Stimulated activated naive CD8-positive, alpha-beta T cell treated with anti-CD3 and anti-CD28 coated beads, Interleukin-15, Interleukin-2, amounts not matched to agents 100 U/mL and 50 U/mL, for 24 hours (primary cell): ENCODE data around the gene UBAP1.
"Not testable (repeated sequence)": the region's sequence is repeated elsewhere in the genome, so short reads cannot be mapped to it uniquely, and the experiment has no call there.

Experiments
- ATAC-seq: fragments of 150-1000 bp; cut with Tn5 transposase; one replicate; pipeline ENCODE4 v1.10.0; 2021
- DNase-seq: peaks from one replicate; pipeline ENCODE4 v3.0.0; 2021

The UBAP1 gene

GRCh38 chr9:34179213-34180136 is 632 bp downstream of the UBAP1 start:
- peak; percentile 6 for ATAC-seq
- DNase-seq: no peak

DNA sequence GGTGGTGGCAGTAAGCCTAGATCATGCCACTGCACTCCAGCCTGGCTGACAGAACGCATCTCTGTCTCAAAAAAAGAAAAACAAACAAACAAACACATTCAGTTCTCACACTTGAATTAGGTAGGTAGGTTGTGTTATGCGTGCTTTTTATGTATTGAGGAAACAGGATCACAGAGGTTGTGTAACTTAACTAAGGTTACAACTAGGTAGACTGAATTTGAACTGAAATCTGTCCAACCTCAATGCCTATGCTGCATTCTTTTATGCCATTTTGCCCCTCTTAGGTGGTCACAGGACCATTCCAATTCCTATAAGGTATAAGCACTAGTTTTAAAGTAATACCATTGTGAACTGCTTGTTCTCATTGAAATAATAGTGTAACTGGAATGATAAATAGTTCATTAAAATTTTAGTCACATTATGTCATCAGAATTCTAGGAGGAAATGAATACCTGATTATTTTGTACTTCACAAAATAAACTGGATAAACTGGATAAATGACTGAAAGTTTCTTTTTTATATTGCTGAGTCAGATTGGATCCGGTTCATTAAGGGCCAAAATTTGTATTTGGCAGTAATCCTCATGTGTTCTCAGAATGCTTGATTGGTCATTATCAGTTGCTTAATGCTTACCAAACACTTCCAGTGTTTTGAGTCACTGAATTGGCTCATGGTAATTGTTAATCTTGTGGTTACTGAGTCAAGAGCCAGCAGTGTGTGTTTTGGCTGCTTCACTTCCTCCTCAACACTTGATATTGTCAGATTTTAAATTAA is 7.1 kb downstream of the UBAP1 start:
- ATAC-seq (peak; percentile 99), DNase-seq (no peak)

DNA sequence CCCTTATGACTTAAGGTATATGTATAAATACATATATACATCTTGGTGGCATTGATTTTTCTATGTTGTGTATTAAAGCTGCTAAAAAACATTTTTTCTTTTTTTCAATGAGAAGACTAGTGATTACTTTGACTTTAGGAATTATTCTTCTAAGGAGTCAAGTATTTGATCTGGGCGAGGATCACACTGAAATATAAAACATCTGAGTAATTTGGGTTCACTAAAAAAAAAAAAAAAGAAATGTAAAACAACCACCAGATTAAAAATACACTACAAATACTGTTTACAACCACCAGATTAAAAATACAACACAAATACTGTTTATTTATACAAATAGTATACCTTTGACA is 9.0 kb downstream of the UBAP1 start:
- DNase-seq: no peak
- no peak for ATAC-seq

GRCh38 chr9:34190996-34191892 is 12.4 kb downstream of the UBAP1 start:
- ATAC-seq (no peak), DNase-seq (no peak)

DNA sequence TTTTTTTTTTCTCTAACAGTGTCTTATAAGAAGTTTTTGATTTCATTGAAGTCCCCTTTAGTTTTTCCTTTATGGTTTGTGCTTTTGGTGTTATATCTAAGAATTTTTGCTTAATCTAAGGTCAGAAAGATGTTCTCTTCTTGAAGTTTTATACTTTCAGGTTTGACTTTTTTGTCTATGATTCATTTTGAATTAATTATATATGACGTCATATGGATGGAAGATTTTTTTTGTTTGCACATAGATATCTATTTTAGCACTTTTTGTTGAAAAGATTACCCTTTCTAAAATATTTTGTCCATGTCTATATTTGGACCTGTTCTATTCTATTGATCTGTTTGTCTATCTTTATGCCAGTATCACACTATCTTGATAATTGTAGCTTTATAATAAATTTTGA is 16.3 kb downstream of the UBAP1 start:
- no peak for ATAC-seq
- no peak for DNase-seq

DNA sequence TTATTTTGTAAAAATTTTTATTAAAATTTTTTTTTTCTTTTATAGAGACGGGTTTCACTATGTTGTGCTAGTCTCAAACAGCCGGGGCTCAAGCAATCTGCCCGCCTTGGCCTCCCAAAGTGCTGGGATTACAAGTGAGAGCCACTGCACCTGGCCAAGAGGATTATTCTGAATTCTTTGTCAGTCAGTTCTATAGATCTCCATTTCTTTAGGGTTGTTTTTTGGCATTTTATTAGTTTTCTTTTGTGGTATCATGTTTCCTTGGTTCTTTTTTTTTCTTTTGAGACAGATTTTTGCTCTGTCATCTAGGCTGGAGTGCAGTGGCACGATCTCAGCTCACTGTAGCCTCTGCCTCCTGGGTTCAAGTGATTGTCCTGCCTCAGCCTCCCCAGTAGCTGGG is 18.4 kb downstream of the UBAP1 start:
- ATAC-seq, DNase-seq: not testable (repeated sequence)

- DNase-seq: no peak
- ATAC-seq: no peak
Observed at GRCh38 chr9:34197756-34198711, 19.2 kb downstream of the UBAP1 start.

DNA sequence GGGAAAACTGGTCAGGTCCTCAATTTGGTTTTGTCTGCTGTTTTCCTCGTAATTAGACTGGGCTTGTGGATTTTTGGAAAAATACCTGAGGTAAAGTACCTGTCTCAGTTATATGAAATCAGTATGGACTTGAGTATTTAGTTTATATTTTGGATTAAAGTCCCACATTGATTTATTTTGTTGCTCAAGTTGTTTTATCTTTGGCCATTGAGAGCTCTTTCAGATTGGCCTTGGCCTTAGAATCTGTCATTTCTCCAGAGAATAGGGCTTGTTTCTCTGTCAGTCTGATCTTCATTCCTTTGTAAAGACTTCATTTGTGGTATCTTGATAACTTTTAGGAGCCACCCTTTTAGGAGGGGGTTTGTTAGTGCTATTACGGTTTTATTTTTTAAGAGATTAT is 21.2 kb downstream of the UBAP1 start:
- no peak for ATAC-seq

DNA sequence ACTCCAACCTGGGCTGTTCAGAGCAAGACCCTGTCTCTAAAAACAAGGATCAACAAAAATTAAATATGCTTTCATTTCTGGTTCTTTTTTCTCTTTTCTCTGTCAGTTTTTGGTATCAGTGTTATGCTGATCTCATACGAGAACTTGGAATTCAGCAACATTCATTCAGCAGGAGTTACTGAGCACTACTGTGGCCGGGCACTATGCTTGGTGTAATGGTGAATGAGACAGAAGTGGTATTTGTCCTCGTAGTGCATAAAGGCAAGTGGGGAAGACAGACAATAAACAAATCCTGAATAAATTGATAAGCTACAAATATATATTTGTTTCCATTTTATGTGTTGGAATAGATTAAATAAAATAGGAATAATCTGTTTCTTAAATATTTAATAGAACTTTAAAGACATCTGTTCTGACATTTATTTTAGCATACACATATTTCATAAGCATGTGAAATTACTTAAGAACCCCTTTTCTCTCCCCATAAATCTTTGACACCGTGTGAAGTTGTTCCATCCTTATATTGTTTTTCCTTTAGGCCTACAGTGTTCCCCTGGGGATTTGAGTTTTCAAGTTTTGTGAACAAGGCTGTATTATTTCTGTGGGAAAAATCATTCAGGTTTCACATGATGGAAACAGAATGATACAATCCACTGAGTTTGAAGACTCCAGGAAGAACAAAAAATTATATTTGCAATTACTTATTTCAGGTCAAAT is 24.6 kb downstream of the UBAP1 start:
- DNase-seq: no peak
- no peak for ATAC-seq

More for the DNA sequence above, 21.2 kb downstream of the UBAP1 start:
- DNase-seq: no peak

GRCh38 chr9:34203992-34204635 is 25.3 kb downstream of the UBAP1 start:
- no peak for DNase-seq

DNA sequence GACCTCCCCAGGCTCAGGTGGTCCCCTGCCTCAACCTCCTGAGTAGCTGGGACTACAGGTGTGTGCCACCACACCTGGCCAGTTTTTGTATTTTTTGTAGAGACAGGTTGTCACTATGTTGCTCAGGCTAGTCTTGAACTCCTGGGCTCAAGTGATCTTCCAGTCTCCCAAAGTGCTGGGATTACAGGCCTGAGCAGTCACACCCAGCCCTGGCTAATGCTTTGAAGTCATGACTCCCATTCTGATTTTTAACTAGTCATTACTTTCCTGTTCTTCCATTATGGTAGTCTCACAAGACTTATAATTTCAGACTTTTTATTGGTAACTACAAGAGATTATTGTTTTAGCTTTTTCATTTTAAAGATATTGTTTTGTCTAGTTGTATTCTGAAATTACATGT is 26.3 kb downstream of the UBAP1 start:
- no peak for ATAC-seq
- no peak for DNase-seq

More at GRCh38 chr9:34203992-34204635, 25.3 kb downstream of the UBAP1 start:
- no peak for ATAC-seq

DNA sequence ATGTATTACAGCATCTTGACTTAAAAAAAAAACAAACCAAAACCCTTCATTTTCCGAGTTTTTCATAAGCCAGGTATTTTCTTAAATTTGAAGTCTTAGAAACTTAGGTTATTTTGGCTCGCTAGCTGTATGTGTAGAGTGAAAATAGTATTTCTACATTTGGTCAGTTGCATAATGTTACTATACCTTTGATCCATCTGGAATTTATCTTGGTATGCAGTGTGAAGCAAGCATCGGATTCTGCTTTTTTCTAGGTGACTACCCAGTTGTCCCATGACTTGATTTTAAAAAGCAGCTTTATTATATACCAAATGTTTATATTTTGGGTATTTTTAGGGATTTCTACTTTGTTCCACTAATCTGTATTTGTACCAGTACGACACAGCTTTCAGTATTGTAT is 27.7 kb downstream of the UBAP1 start:
- no peak for DNase-seq
- ATAC-seq: no peak

DNA sequence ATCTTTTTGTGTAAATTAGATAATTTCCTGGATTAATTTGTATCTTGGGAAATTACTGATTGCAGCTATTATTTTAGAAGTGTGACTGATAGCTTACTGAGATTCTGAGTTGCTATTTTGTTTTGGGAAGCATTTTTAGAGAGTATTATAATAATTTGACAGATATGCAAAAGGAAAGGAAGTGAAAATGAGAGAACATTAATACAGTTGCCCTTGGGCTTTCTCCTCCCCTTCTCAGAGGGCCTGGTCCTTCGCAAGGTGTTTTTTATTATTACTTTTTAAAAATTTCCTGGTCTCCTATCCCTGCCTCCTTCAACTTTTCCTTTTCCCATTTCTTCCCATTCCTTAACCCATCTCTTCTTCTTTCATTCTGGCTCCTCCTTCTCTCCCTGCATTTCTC is 32.6 kb downstream of the UBAP1 start:
- ATAC-seq (no peak), DNase-seq (no peak)

DNA sequence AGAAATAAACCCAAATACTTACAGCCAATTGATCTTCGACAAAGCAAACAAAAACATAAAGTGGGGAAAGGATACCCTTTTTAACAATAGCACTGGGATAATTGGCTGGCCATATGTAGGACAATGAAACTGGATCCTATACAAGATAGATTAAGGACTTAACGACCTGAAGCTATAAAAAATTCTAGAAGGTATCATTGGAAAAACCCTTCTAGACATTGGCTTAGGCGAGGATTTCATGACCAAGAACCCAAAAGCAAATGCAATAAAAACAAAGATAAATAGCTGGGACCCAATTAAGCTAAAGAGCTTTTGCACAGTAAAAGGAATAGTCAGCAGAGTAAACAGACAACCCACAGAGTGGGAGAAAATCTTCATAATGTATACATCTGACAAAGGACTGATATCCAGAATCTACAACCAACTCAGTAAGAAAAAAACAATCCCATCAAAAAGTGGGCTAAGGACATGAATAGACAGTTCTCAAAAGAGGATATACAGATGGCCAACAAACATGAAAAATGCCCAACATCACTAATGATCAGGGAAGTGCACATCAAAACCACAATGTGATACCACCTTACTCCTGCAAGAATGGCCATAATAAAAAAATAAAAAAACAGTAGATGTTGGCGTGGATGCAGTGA is 35.6 kb downstream of the UBAP1 start:
- ATAC-seq, DNase-seq: not testable (repeated sequence)

DNA sequence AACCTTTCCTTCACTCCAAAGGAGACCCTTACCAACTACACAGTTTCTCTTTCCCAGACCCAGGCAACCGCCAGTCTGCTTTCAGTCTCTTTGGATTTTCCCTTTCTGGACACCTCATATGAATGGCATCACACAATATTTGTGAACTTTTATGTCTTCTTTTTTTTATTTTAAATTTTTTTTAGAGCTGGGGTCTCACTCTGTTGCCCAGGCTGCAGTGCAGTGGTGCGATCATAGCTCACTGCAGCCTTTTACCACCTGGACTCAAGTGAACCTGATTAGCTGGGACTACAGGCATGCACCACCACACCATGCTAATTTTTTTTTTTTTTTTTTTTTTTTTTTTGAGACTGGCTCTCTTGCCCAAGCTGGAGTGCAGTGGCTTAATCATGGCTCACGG is 37.5 kb downstream of the UBAP1 start:
- ATAC-seq (no peak), DNase-seq (no peak)

DNA sequence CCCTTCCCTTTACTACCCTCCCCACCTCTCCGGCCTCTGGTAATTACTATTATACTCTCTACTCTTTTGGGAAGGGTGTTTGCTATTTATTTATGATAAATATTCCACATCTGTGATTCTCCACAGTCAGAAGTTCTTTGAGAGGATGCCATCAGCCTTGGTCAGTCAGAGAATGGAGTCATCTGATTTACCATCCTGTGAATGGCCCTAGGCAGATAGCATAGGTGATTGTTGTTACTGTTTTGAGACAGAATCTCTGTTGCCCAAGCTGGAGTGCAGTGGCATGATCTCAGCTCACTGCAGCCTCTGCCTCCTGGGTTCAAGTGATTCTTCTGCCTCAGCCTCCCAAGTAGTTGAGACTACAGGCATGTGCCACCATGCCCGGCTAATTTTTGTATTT is 38.2 kb downstream of the UBAP1 start:
- not testable (repeated sequence) for DNase-seq, ATAC-seq

GRCh38 chr9:34218446-34218845 is 39.6 kb downstream of the UBAP1 start:
- no peak for ATAC-seq
- no peak for DNase-seq

DNA sequence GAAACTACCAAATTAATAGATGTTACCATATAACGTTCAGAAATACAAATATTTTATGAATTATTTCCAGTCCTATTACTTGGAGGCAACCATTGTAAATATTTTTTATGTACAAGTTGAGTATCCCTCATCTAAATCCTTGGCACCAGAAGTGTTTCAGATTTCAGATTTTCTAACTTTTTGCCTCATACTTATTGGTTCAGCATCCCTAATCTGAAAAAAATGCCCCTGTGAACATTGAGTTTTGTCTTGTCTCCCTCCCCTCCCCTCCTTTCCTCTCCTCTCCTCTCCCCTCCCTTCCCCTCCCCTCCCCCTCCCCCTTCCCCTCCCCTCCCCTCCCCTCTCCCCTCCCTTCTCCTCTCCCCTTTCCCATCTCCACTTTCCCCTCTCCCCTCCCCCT is 40.6 kb downstream of the UBAP1 start:
- ATAC-seq (no peak), DNase-seq (no peak)

- ATAC-seq (no peak), DNase-seq (no peak)
Observed at GRCh38 chr9:34220218-34220617, 41.4 kb downstream of the UBAP1 start.
